T-helper 2 cell (primary cell): ENCODE results near the gene E2F3.
"Not testable (repeated sequence)": the region's sequence is repeated elsewhere in the genome, so short reads cannot be mapped to it uniquely, and the experiment has no call there.

Experiments used
- DNase-seq, 5 experiments: peaks; one replicate each; pipeline versions ENCODE4 v3.0.0 to v3.0.0-alpha.2; 2012 to 2022

The E2F3 gene

GRCh38 chr6:20434766-20435165 is 33.1 kb downstream of the E2F3 start:
- DNase-seq: no peak

GRCh38 chr6:20436719-20437118 is 35.0 kb downstream of the E2F3 start:
- no peak for DNase-seq

GRCh38 chr6:20437639-20438038 is 36.0 kb downstream of the E2F3 start:
- DNase-seq: no peak

- no peak for DNase-seq
Measured at GRCh38 chr6:20438462-20439070, 36.9 kb downstream of the E2F3 start.

GRCh38 chr6:20439558-20439957 is 37.9 kb downstream of the E2F3 start:
- no peak for DNase-seq

GRCh38 chr6:20440296-20440695 is 38.6 kb downstream of the E2F3 start:
- DNase-seq: no peak

- no peak for DNase-seq
Measured at GRCh38 chr6:20441236-20441635, 39.6 kb downstream of the E2F3 start.

GRCh38 chr6:20441921-20442320 is 40.2 kb downstream of the E2F3 start:
- no peak for DNase-seq

GRCh38 chr6:20444786-20445271 is 43.1 kb downstream of the E2F3 start:
- DNase-seq: no peak

- DNase-seq: no peak
Measured at GRCh38 chr6:20447157-20447556, 45.5 kb downstream of the E2F3 start.

- DNase-seq: no peak
Measured at GRCh38 chr6:20447581-20448132, 46.0 kb downstream of the E2F3 start.

GRCh38 chr6:20448828-20449227 is 47.1 kb downstream of the E2F3 start:
- DNase-seq: no peak

GRCh38 chr6:20454204-20454824 is 52.6 kb downstream of the E2F3 start:
- peak in 2 of 5 experiments; percentile 6 to 63 for DNase-seq

- DNase-seq: no peak
Measured at GRCh38 chr6:20455251-20455940, 53.7 kb downstream of the E2F3 start.

- no peak for DNase-seq
Measured at GRCh38 chr6:20458027-20458894, 56.6 kb downstream of the E2F3 start.

- no peak for DNase-seq
Measured at GRCh38 chr6:20459682-20460081, 58.0 kb downstream of the E2F3 start.

GRCh38 chr6:20461576-20461975 is 59.9 kb downstream of the E2F3 start:
- no peak for DNase-seq

GRCh38 chr6:20463396-20463795 is 61.7 kb downstream of the E2F3 start:
- no peak for DNase-seq

- no peak for DNase-seq
Measured at GRCh38 chr6:20464041-20464440, 62.4 kb downstream of the E2F3 start.

GRCh38 chr6:20464847-20465246 is 63.2 kb downstream of the E2F3 start:
- no peak for DNase-seq

GRCh38 chr6:20465616-20466015 is 63.9 kb downstream of the E2F3 start:
- DNase-seq: not testable (repeated sequence)

GRCh38 chr6:20467437-20467836 is 65.8 kb downstream of the E2F3 start:
- peak in 1 of 5 experiments; percentile 22 for DNase-seq

GRCh38 chr6:20468209-20468608 is 66.5 kb downstream of the E2F3 start:
- no peak for DNase-seq
